Measurements from ENCODE around the gene TRMT1L.

- TF ChIP-seq CTCF (conservative IDR thresholded peaks at IDR 0.05 in 1 of 2, IDR thresholded peaks at IDR 0.05 in 1 of 2; ENCODE audit: low read depth in 1 of 2, low read length in 2 of 2), result no peak
- TF ChIP-seq EZH2 (IDR thresholded peaks at IDR 0.05; ENCODE audit: low read length, missing control alignments), result no peak
These were observed 79.4 kb downstream of the TRMT1L start for GRCh38 chr1:185077374-185077773.
